Measurements from ENCODE around the gene COL11A1.

The COL11A1 gene

DNA sequence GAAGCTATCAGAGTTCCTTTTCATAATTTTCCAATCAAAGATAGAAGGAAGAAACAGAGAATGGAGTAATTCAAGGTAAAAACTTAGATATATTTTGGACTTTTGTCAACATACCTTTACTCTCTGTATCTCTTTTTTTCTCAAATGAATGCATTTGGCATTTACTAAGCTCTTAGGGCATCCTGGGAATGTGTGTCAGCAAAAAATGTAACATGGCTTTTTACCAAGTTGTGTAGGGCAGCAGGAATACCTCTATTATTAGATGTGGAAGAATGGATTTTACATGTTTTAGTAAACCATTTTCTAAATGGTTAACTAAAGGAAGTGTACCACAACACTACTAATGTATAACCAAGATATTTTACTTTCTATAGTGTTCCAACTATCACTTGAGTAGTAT, 4.2 kb upstream of the COL11A1 start:
- Mint-ChIP-seq H3K9me3 (no peaks in the 10 kb centered on the region), H3K36me3 (ENCODE audit: low read depth) (no peaks in the 10 kb centered on the region), H3K27ac (no peak overlapping the region), H3K4me1 (peaks cover 15% of the 10 kb centered on the region), H3K4me3 (no peak overlapping the region), H3K27me3 (ENCODE audit: low read depth) (peaks cover 10% of the 10 kb centered on the region)
- TF ChIP-seq, protein P1, sequence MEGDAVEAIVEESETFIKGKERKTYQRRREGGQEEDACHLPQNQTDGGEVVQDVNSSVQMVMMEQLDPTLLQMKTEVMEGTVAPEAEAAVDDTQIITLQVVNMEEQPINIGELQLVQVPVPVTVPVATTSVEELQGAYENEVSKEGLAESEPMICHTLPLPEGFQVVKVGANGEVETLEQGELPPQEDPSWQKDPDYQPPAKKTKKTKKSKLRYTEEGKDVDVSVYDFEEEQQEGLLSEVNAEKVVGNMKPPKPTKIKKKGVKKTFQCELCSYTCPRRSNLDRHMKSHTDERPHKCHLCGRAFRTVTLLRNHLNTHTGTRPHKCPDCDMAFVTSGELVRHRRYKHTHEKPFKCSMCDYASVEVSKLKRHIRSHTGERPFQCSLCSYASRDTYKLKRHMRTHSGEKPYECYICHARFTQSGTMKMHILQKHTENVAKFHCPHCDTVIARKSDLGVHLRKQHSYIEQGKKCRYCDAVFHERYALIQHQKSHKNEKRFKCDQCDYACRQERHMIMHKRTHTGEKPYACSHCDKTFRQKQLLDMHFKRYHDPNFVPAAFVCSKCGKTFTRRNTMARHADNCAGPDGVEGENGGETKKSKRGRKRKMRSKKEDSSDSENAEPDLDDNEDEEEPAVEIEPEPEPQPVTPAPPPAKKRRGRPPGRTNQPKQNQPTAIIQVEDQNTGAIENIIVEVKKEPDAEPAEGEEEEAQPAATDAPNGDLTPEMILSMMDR (IDR thresholded peaks at IDR 0.05; ENCODE audit: unreplicated experiment in 3 of 3): no peak

DNA sequence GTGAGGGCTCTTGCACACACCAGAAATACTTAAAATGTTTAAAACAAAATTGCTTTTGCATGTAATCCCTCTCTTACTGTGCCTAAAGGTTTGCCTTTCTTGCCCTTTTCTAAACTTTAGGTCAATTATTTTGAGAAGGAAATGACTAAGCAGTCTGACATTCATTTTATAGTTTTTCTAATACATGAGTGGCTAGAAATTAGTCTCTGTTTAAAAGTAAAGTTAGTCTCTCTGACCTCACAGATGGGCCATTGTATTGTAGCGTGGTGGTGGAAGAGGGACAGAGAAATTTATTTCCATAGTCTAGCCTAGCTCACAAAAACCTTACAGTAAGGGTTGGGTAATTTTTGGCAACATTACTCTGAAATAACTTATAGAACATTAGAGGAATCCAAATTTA, 3.6 kb upstream of the COL11A1 start:
- Mint-ChIP-seq H3K4me1 (peaks cover 18% of the 10 kb centered on the region), H3K36me3 (ENCODE audit: low read depth) (no peaks in the 10 kb centered on the region), H3K9me3 (no peaks in the 10 kb centered on the region), H3K4me3 (no peak overlapping the region), H3K27ac (no peak overlapping the region), H3K27me3 (ENCODE audit: low read depth) (peaks cover 10% of the 10 kb centered on the region)
- TF ChIP-seq, protein P1 (IDR thresholded peaks at IDR 0.05; ENCODE audit: unreplicated experiment in 3 of 3): no peak

DNA sequence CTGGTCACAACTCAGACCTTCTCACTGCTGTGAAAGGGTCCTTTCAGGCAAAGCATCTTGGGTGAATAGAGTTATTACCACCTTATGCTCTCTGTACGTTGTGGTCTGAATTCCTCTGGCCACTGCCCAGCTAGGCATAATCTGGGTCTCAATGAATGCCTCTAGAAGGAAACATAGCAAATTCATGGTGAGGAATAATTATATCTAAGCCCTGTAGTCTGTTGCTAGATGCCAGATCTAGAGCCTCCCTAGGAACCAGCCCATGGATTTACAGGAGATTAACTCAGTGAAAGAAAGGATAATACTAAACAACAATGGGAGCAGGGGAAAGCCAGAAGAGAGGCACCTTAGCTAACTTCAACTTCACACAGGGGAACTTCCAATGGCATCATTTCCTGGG, 2.4 kb upstream of the COL11A1 start:
- Mint-ChIP-seq H3K27me3 (ENCODE audit: low read depth) (peaks cover 16% of the 10 kb centered on the region), H3K36me3 (ENCODE audit: low read depth) (no peaks in the 10 kb centered on the region), H3K27ac (no peak overlapping the region), H3K9me3 (no peaks in the 10 kb centered on the region), H3K4me1 (peaks cover 27% of the 10 kb centered on the region), H3K4me3 (peak overlapping the region in 1 of 3 experiments; percentile 52)
- TF ChIP-seq, protein P1 (IDR thresholded peaks at IDR 0.05; ENCODE audit: unreplicated experiment in 3 of 3): no peak

DNA sequence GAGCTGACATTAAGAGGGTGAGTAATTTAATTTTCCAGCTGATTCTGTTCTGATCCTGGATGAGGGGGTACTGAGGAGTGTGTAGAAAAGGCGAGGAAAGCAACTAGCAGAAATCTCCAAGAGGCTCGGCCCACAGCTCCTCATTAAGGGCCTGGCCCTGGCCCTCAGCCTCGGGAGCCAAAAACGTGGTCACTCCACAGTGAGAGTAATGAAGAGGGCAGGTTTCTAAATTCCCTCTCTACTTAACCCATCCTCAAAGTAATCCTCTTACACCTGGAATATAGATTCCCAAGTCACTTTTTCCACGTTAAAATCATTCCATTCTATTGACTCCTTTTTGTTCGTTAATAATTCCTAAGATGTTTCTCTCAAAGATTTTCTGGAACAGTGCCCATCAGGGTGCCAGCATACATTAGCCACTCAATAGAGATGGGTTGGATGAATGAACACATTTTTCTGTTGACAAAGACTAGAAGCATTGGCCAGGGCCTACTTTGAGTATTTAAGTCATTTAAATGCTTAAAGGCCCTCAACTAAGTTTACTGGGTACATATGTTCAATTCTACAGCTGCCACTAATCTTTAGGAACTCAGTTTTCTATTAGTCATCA, 1.1 kb upstream of the COL11A1 start:
- peak overlapping the region; percentile 84 to 91 (median 85) for H3K4me3 Mint-ChIP-seq
- H3K27ac Mint-ChIP-seq: peak overlapping the region in 2 of 3 experiments; percentile 32 to 41
- H3K4me1 Mint-ChIP-seq: peaks cover 27% of the 10 kb centered on the region
- no peaks in the 10 kb centered on the region for H3K36me3 Mint-ChIP-seq (ENCODE audit: low read depth)
- H3K9me3 Mint-ChIP-seq: no peaks in the 10 kb centered on the region
- H3K27me3 Mint-ChIP-seq (ENCODE audit: low read depth): peaks cover 16% of the 10 kb centered on the region
- TF ChIP-seq, protein P1 (IDR thresholded peaks at IDR 0.05; ENCODE audit: unreplicated experiment in 3 of 3): no peak

DNA sequence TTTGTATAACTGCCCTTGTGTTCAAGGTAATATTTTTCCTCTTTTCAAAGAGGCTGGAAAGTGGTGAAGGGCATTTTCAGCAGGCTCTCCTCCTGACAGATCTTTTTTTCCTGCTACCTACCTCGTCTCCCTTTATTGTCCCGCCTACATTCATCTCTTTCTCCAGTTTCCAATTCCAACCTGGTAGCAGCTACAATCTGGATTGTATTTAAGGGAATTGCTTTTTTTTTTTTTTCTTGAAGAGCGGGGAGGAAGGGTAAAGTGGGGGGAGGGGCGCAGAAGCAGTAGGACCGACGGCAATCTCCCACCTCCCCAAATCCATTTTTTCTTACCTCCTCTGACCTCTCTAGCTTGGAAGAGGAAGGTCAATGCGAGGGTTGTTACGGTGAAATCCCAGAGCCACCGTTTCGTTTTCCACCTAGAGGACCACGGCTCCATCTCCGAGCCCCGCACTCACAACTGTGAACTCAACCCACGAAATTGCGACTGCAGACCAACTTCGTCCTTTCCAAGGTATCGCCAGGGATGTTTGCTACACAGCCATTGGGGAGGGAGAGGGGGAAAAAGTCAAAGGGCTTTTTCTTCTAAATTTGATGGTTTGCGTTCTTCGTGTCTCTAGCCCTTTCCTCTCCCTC, 464 bp downstream of the COL11A1 start:
- Mint-ChIP-seq H3K27ac (peak overlapping the region; percentile 32 to 72 (median 47)), H3K27me3 (ENCODE audit: low read depth) (peaks cover 16% of the 10 kb centered on the region), H3K4me3 (peak overlapping the region; percentile 84 to 91 (median 85)), H3K4me1 (peaks cover 27% of the 10 kb centered on the region), H3K36me3 (ENCODE audit: low read depth) (no peaks in the 10 kb centered on the region), H3K9me3 (no peaks in the 10 kb centered on the region)
- TF ChIP-seq, protein P1 (IDR thresholded peaks at IDR 0.05; ENCODE audit: unreplicated experiment in 3 of 3): no peak
